Myocyte (in vitro differentiated cells): Measurements from ENCODE around the gene FAM217A. TPM values are rescaled to one million over a fixed set of nuclear protein-coding genes. Genes with fewer than 3 reads are reported as not detected.

Source experiments
- DNase-seq: peaks from one replicate; pipeline ENCODE4 v3.0.0-alpha.2; 2012; ENCODE audit warnings: low read depth
- total RNA-seq: library from RNA; depleted of rRNA; stranded (reverse); fragments of >200 nt; gene quantifications from 2 replicates; pipeline ENCODE4 v1.2.3, GENCODE V29; 2014

Gene FAM217A
- total RNA-seq, 1 donor from 2014 or later, result not detected

DNA sequence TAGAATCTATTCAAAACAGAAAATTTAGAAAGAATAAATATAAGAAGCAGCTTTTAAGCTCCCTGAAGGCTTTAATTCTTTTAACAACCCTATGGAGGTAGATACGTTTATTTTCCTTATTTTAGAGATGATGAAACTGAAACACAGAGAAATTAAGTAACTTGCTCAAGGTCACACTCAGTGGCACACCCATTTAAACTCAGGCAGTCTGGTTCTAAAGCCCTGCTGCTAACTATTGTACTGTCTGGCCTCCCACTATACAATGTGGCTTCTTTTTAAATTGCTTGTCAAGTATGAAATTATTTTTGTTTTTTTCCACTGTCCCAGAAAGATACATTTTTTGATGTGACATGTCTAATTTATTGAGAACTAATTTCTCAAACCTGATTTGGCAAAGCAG is 55.7 kb downstream of the FAM217A start:
- DNase-seq, result no peak

GRCh38 chr6:4021854-4022695 is 56.9 kb downstream of the FAM217A start:
- DNase-seq, result no peak

GRCh38 chr6:4021133-4021853 is 57.6 kb downstream of the FAM217A start:
- peak; percentile 98 for DNase-seq

DNA sequence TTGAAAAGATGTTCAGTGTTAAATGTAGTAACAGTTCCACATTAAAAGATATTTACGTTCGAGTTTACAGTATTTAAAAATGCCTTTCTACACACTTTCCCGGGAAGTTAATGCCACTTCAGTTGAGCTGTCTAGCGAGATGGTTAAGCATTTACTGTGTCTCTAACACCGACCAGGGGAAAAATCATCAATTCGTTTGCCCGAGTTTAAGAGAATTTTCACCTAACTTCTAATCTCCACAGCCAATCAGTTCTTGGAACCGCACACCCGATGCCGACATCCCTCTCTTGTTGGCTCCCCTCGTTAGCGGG is 58.2 kb downstream of the FAM217A start:
- DNase-seq, result no peak

DNA sequence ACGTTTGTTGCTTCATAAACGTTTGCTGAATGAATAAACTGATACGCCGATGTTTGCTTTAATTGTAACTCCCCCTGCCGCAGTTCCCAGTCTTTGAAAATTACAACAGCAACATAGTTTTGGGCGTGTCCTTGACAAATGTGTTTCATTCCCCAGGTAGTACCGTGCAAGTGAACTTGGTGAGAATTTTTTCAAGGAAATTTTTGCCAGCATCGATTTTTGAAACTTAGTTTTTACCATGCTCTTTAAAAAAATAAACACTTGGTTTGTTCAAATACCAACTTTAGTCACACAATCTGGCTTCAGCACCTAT is 60.1 kb downstream of the FAM217A start:
- no peak for DNase-seq

Other genes with a start within 250 kb of the FAM217A start
- 6.8 and 7.2 TPM in 2 replicates for gene FAM50B, start 229.8 kb downstream of the FAM217A start, total RNA-seq
- 46.5 and 58.4 TPM in 2 replicates for gene ECI2, start 56.4 kb upstream of the FAM217A start, total RNA-seq